Ovary (tissue), 9 donors: ENCODE data around the gene ASAP2. TPM values are rescaled to one million over a fixed set of nuclear protein-coding genes. Genes with fewer than 3 reads are reported as not detected.

Experiments used
- DNase-seq, 5 donors: peaks; one replicate each; pipeline ENCODE4 v3.0.0-alpha.2; 2019 to 2020
- H3K27ac ChIP-seq, 2 donors: fragments of 200-600 bp; one replicate each; pipeline versions ENCODE4 v1.5.1 to v1.8.0; 2019 to 2022
- H3K27me3 ChIP-seq: fragments of 200-600 bp; one replicate; pipeline ENCODE4 v1.8.0; 2022
- H3K36me3 ChIP-seq: fragments of 200-600 bp; sonication (generic); one replicate; pipeline ENCODE4 v1.5.1; 2019
- H3K4me1 ChIP-seq: one replicate; pipeline ENCODE4 v1.8.1; 2013; ENCODE audit warnings: mild to moderate bottlenecking, moderate library complexity; ENCODE audit not compliant: insufficient read depth
- H3K4me3 ChIP-seq: fragments of 200-600 bp; sonication (generic); one replicate; pipeline ENCODE4 v1.5.1; 2017
- H3K9me3 ChIP-seq, 2 donors: fragments of 200-600 bp in 1 of 2; sonication (generic) in 1 of 2; one replicate each; pipeline versions ENCODE4 v1.5.1 to v1.8.1; 2013 to 2019; ENCODE audit warnings: mild to moderate bottlenecking in 1 of 2, moderate library complexity in 1 of 2
- CTCF ChIP-seq, 3 donors: fragments of 450-650 bp in 2 of 3; fragments of 200-600 bp in 1 of 3; IDR thresholded peaks; one replicate each; pipeline versions ENCODE4 v1.5.1 to v1.8.0; 2016 to 2022; ENCODE audit warnings: antibody characterized with exemption in 3 of 3, mild to moderate bottlenecking in 1 of 3
- EP300 ChIP-seq: sonication (generic); formaldehyde crosslinking; IDR thresholded peaks from one replicate; pipeline ENCODE4 v1.6.1; 2017; ENCODE audit warnings: antibody characterized with exemption
- POLR2A ChIP-seq: fragments of 450-650 bp; IDR thresholded peaks from one replicate; pipeline ENCODE4 v1.6.1; 2017; ENCODE audit warnings: antibody characterized with exemption, mild to moderate bottlenecking, moderate library complexity
- WGBS, 3 donors: extraction: QIAGEN DNeasy Blood & Tissue Kit in 1 of 3; methylation state at CpG; one replicate each; pipeline versions ENCODE4 v1.1.5 to v1.1.7; 2013 to 2017; 5-methylcytosine and 5-hydroxymethylcytosine counted together
- intact Hi-C, 4 donors: fragments of 100-400 bp; cut with DNase I; formaldehyde crosslinking; loops; one replicate each; pipeline versions ENCODE4 v1.11.0 to v1.15.1; 2022 to 2023
- polyA plus RNA-seq, 2 donors: library from polyadenylated mRNA; stranded (reverse); fragments of 200-250 nt in 1 of 2; fragments of 350-450 nt in 1 of 2; fragmentation: Illumina TruSeq in 1 of 2; extraction: RNeasy Lipid Tissue Mini Kit (QIAGEN cat#74804) in 1 of 2; gene quantifications; one replicate each; pipeline ENCODE4 v1.2.3, GENCODE V29; 2013 to 2014
- total RNA-seq, 7 donors: library from RNA; depleted of rRNA in 2 of 7; stranded (reverse); fragments of >200 nt in 2 of 7; fragmentation: NEBNext Ultra II Directional in 3 of 7; extraction: Animal tissue kit (Norgen Biotek cat#: 25700) in 3 of 7; gene quantifications; one replicate each; pipeline versions ENCODE4 v1.1.0 to v1.2.4, GENCODE V29; 2016 to 2023
- donor health status: DM: no; HTN: no; CAD: no; lungs with moderate emphysema.
- donor health status: DM: no; HTN: no; CAD: no.
- donor health status: Bipolar disorder and iron deficiency.
- donor health status: DM: yes; HTN: yes; CAD: no.
- donor health status: DM: no; HTN: no; CAD: no.
- donor health status: DM: yes; HTN: yes; CAD: no.

The ASAP2 gene
- total and polyA plus RNA-seq, 9 donors, result 10.3 to 22.7 (median 15.5) TPM

GRCh38 chr2:9273486-9274130, 67.0 kb downstream of the ASAP2 start:
- H3K4me3 ChIP-seq, result no peak overlapping the region
- DNase-seq, result no peak
- intact Hi-C loops, result no loop called here
- TF ChIP-seq EP300 (no peak), POLR2A (no peak), CTCF (IDR thresholded peaks at IDR 0.05) (no peak)
- no peaks in the 10 kb centered on the region for H3K36me3 ChIP-seq
- no peaks in the 10 kb centered on the region for H3K9me3 ChIP-seq
- no peak overlapping the region for H3K27ac ChIP-seq
- H3K27me3 ChIP-seq, result no peaks in the 10 kb centered on the region
- H3K4me1 ChIP-seq, result peaks cover 7% of the 10 kb centered on the region
- WGBS, 3 donors, result 71 to 74% (median 71%) methylated on average over 5 of the region's 5 CpGs

- intact Hi-C loops, result no loop called here
- peaks cover 1% of the 10 kb centered on the region for H3K4me1 ChIP-seq
Observed at GRCh38 chr2:9274701-9275343, 68.2 kb downstream of the ASAP2 start.

GRCh38 chr2:9275399-9275798, 68.8 kb downstream of the ASAP2 start:
- Histone ChIP-seq H3K27me3 (no peaks in the 10 kb centered on the region), H3K36me3 (no peaks in the 10 kb centered on the region), H3K9me3 (no peaks in the 10 kb centered on the region), H3K27ac (no peak overlapping the region), H3K4me3 (no peak overlapping the region), H3K4me1 (peaks cover 1% of the 10 kb centered on the region)
- no peak for DNase-seq
- TF ChIP-seq EP300 (no peak), POLR2A (no peak), CTCF (IDR thresholded peaks at IDR 0.05) (no peak)
- intact Hi-C loops, result no loop called here
- 51 to 69% (median 63%) methylated on average over 3 of the region's 3 CpGs for WGBS, 3 donors

More at GRCh38 chr2:9274701-9275343, 68.2 kb downstream of the ASAP2 start:
- no peak for DNase-seq
- Histone ChIP-seq H3K27ac (no peak overlapping the region), H3K9me3 (no peaks in the 10 kb centered on the region), H3K36me3 (no peaks in the 10 kb centered on the region), H3K4me3 (no peak overlapping the region), H3K27me3 (no peaks in the 10 kb centered on the region)
- WGBS, 3 donors, result 87 to 95% (median 93%) methylated on average over 5 of the region's 5 CpGs
- TF ChIP-seq POLR2A, result no peak
- no peak for TF ChIP-seq CTCF (IDR thresholded peaks at IDR 0.05)

GRCh38 chr2:9276074-9276473, 69.5 kb downstream of the ASAP2 start:
- Histone ChIP-seq H3K27ac (no peak overlapping the region), H3K4me1 (peaks cover 1% of the 10 kb centered on the region), H3K27me3 (no peaks in the 10 kb centered on the region), H3K9me3 (no peaks in the 10 kb centered on the region), H3K4me3 (no peak overlapping the region), H3K36me3 (no peaks in the 10 kb centered on the region)
- no peak for DNase-seq
- intact Hi-C loops, result no loop called here
- 89 to 94% (median 91%) methylated on average over 2 of the region's 2 CpGs for WGBS, 3 donors
- no peak for TF ChIP-seq CTCF (IDR thresholded peaks at IDR 0.05)
- TF ChIP-seq EP300, result no peak
- no peak for TF ChIP-seq POLR2A
